ENCODE data around the gene GRAMD1A.

The GRAMD1A gene

DNA sequence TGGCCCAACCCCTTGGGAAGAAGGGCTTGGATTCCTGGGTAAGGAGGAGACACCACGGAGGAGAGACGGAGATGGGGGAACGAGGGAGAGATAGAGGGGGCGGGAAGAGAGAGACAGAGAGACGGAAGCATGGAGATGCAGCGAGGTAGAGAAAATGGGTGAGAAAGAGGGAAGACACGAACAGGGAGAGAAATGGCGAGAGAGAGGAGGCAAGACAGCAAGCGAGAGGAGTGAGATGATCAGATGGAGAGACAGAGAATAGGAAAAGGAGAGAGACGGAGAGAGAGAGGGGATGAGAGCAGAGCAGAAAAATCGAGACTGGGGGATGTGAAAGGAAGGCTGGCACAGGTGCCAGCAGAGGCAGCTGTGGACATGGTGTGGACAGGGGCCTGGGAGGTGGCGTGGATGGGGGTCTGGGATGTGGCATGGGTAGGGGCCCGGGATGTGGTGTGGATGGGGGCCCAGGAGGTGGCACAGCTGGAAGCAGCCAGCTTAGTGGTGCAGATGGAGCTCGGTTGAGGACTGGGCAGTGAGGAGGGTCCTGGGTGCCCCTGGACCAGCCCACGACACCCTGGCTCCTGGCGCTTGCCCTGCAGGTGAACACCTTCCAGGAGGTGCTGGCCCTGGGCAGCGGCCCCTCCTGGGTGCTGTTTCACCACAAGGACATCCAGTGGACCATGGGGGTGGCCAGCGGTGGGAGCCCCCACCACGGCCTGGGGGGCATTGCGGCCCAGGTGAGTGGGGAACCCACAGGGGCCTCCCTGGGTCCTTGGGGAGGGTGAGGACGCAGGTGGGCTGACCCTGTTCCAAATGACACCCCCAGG is 75.3 kb downstream of the GRAMD1A start:
- DNase-seq (ENCODE audit: low spot score) = no peak

DNA sequence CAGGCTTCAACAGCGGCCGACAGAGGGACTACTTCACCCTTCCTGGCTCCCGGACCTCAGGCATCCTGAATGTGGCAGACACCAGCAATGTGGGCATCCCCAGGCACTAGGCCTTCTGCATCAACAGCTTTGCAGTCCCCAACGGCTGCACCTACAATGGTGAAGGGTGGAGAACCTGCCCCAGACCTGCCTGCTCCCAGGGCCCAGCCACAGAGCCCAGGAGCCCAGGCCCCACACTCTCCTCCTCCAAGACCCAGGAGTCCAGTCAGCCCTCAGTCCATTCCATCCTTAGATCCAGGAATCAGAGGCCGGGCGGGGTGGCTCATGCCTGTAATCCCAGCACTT is 75.9 kb downstream of the GRAMD1A start:
- DNase-seq (ENCODE audit: low spot score) = no peak

Data from globus pallidus (tissue), 1 donor.